GM23248 (cell line): Measurements from ENCODE around the gene PNPT1.

ENCODE experiments used
- EZH2 ChIP-seq: fragments of 200-600 bp; sonication (generic); IDR thresholded peaks from 2 replicates; pipeline ENCODE4 v1.6.1; 2018; ENCODE audit warnings: antibody characterized with exemption, mild to moderate bottlenecking; ENCODE audit not compliant: insufficient read depth, poor library complexity, severe bottlenecking
- EZH2phosphoT487 ChIP-seq: fragments of 200-600 bp; sonication (generic); IDR thresholded peaks from 2 replicates; pipeline ENCODE4 v1.6.1; 2018; ENCODE audit warnings: antibody characterized with exemption, moderate library complexity, mild to moderate bottlenecking, low read depth; ENCODE audit not compliant: insufficient read depth

- TF ChIP-seq EZH2 (no peak), EZH2phosphoT487 (no peak)
Observed at GRCh38 chr2:55693181-55694125, at the start of gene PNPT1.
